ENCODE data around the gene MIGA2.

MIGA2 gene

GRCh38 chr9:129007035-129007765, 29.2 kb upstream of the MIGA2 start:
- no peaks in the 10 kb centered on the region for H3K9me3 Mint-ChIP-seq
- H3K27me3 Mint-ChIP-seq, result no peaks in the 10 kb centered on the region
- DNase-seq, result no peak
- H3K27ac Mint-ChIP-seq, result peak overlapping the region; percentile 91
- H3K4me3 Mint-ChIP-seq, result no peak overlapping the region
- peaks cover 4 to 6% of the 10 kb centered on the region in 2 donors for H3K4me1 Mint-ChIP-seq
- peaks cover 43 to 57% of the 10 kb centered on the region in 2 donors for H3K36me3 Mint-ChIP-seq
- no peak for ATAC-seq (replicated peaks)

DNA sequence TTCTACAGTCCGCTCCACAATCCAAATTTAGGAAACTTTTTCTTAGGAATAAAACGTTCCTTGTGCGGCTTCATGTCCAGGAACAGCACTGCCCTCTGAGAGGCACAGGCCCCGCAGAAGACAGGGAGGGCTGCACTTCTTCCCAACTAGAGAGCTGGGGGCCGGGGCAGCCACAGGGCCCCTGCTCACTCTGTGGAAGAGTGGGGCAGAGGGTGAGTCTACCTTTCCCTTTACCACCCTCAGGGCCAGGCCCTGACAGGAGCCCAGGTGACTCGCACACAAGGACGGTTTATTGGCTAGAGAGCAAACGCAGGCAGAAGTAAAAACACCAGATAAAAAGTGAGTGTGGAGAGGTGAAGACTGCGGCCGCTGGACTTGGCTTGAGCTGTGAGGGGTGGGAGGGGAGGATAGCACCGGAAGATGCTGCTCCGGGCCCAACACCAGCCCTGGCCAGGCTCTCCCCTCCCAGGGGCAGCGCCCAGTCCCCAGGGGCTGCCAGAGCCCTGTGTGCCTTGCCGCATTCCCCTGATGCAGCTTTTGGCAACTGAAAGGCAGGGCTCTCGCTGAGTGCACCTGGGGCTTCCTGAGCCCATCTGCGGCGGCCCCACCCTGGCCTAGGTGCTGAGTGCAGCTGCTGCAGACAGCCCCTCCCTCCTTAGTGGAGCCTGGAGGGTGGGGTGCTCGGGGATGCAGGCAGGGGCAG, 28.5 kb upstream of the MIGA2 start:
- H3K27ac Mint-ChIP-seq, result peak overlapping the region; percentile 91
- peaks cover 40 to 57% of the 10 kb centered on the region in 2 donors for H3K36me3 Mint-ChIP-seq
- peak overlapping the region in 1 of 2 donors; percentile 53 for H3K4me3 Mint-ChIP-seq
- no peak for DNase-seq
- H3K27me3 Mint-ChIP-seq, result no peaks in the 10 kb centered on the region
- H3K9me3 Mint-ChIP-seq, result no peaks in the 10 kb centered on the region
- ATAC-seq (replicated peaks), result no peak
- peaks cover 4 to 6% of the 10 kb centered on the region in 2 donors for H3K4me1 Mint-ChIP-seq

GRCh38 chr9:129008469-129008965, 27.9 kb upstream of the MIGA2 start:
- peaks cover 4 to 6% of the 10 kb centered on the region in 2 donors for H3K4me1 Mint-ChIP-seq
- no peaks in the 10 kb centered on the region for H3K9me3 Mint-ChIP-seq
- DNase-seq (no peak), ATAC-seq (replicated peaks) (no peak)
- H3K36me3 Mint-ChIP-seq, result peaks cover 36 to 53% of the 10 kb centered on the region in 2 donors
- no peak overlapping the region for H3K27ac Mint-ChIP-seq
- H3K4me3 Mint-ChIP-seq, result peak overlapping the region in 1 of 2 donors; percentile 36
- H3K27me3 Mint-ChIP-seq, result no peaks in the 10 kb centered on the region

- Mint-ChIP-seq H3K27ac (peak overlapping the region; percentile 87), H3K36me3 (peaks cover 38 to 56% of the 10 kb centered on the region in 2 donors), H3K9me3 (no peaks in the 10 kb centered on the region), H3K4me1 (peaks cover 4 to 6% of the 10 kb centered on the region in 2 donors), H3K4me3 (peak overlapping the region in 1 of 2 donors; percentile 36), H3K27me3 (no peaks in the 10 kb centered on the region)
- DNase-seq, result no peak
- no peak for ATAC-seq (replicated peaks)
Measured at GRCh38 chr9:129008986-129009583, 27.3 kb upstream of the MIGA2 start.

DNA sequence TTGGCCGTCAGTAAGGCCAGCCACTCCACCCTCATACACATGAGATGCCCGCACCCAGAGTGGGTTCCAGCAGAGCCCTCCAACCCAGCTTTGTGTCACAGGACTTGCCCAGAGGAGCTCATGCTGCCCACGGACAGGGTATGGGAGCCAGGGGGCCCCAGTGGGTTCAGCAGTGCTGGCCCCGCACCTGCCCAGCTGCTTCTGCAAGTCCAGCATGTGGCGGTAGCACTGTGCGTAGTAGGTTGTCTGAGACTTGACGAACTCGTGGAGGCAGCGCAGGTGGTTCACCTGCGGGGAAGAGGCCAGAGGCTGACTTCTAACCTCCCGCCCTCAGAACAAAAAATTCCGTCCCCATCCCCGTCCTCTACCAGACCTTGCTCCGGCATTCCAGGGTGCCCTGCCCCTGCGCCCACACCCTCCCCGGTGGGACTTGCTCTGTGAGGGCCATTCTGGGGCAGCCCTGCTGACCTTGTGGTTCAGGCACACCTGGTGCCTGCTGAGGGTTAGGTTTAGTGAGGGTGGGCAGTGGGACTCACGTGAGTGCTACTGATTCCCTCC, 26.8 kb upstream of the MIGA2 start:
- Mint-ChIP-seq H3K36me3 (peaks cover 41 to 59% of the 10 kb centered on the region in 2 donors), H3K4me3 (no peak overlapping the region), H3K4me1 (peaks cover 4 to 6% of the 10 kb centered on the region in 2 donors), H3K27ac (peak overlapping the region; percentile 56), H3K27me3 (no peaks in the 10 kb centered on the region), H3K9me3 (no peaks in the 10 kb centered on the region)
- ATAC-seq (replicated peaks) (no peak), DNase-seq (no peak)

- ATAC-seq (replicated peaks), result no peak
- Mint-ChIP-seq H3K27ac (peak overlapping the region; percentile 31), H3K27me3 (no peaks in the 10 kb centered on the region), H3K9me3 (no peaks in the 10 kb centered on the region), H3K36me3 (peaks cover 41 to 56% of the 10 kb centered on the region in 2 donors), H3K4me1 (peaks cover 4 to 6% of the 10 kb centered on the region in 2 donors), H3K4me3 (no peak overlapping the region)
- DNase-seq, result no peak
Measured at GRCh38 chr9:129010267-129010975, 26.0 kb upstream of the MIGA2 start.

DNA sequence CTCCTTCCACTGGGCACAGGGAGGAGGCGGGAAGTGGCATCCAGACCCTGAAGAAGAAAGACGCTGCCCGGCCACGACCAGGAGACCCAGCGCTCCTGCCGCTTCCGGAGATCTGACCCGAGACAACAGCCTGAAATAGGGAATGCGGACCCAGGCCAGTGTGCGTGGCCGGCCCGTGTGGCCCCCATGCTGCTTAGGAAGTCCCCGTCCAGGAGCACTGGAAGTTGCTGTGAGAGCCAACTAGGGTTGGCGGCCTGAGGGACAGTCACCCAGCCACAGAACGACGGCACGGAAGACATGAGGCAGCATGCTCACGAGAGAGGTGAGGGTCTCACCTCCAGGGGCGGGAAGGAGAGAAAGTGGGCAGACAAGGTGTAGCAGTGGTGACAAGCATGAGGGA, 25.3 kb upstream of the MIGA2 start:
- Mint-ChIP-seq H3K36me3 (peaks cover 37 to 49% of the 10 kb centered on the region in 2 donors), H3K27ac (no peak overlapping the region), H3K4me1 (peaks cover 4 to 6% of the 10 kb centered on the region in 2 donors), H3K27me3 (no peaks in the 10 kb centered on the region), H3K9me3 (no peaks in the 10 kb centered on the region), H3K4me3 (no peak overlapping the region)
- DNase-seq, result no peak
- no peak for ATAC-seq (replicated peaks)

GRCh38 chr9:129011761-129012181, 24.7 kb upstream of the MIGA2 start:
- DNase-seq (no peak), ATAC-seq (replicated peaks) (no peak)
- no peaks in the 10 kb centered on the region for H3K27me3 Mint-ChIP-seq
- H3K4me3 Mint-ChIP-seq, result no peak overlapping the region
- H3K9me3 Mint-ChIP-seq, result no peaks in the 10 kb centered on the region
- H3K27ac Mint-ChIP-seq, result no peak overlapping the region
- H3K36me3 Mint-ChIP-seq, result peaks cover 33 to 45% of the 10 kb centered on the region in 2 donors
- H3K4me1 Mint-ChIP-seq, result peaks cover under 1 to 2% of the 10 kb centered on the region in 2 donors

DNA sequence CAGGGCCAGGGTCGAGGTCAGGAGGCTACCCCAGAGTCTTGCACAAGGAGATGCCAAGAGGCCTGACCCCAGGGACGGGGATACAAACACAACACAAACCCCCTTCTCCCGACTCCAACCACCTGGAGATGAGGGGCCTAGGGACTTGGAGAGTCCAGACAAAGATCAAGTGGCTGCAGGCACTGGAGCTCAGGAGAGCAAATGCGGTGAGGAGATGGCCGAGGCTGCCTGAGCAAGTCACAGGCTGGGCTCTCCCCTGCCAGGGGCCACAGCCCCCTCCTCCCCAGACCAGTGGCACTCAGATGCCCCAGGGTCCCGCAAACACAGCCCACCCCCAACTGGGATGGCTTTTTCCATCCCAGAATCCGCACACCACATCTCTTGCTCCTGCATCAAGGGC, 24.1 kb upstream of the MIGA2 start:
- no peak for ATAC-seq (replicated peaks)
- no peaks in the 10 kb centered on the region for H3K9me3 Mint-ChIP-seq
- DNase-seq, result no peak
- H3K4me3 Mint-ChIP-seq, result no peak overlapping the region
- peaks cover 33 to 42% of the 10 kb centered on the region in 2 donors for H3K36me3 Mint-ChIP-seq
- H3K27me3 Mint-ChIP-seq, result no peaks in the 10 kb centered on the region
- no peak overlapping the region for H3K27ac Mint-ChIP-seq
- H3K4me1 Mint-ChIP-seq, result peaks cover 0 to 2% of the 10 kb centered on the region in 2 donors

- H3K27ac Mint-ChIP-seq, result no peak overlapping the region
- DNase-seq, result no peak
- H3K36me3 Mint-ChIP-seq, result peaks cover 28 to 38% of the 10 kb centered on the region in 2 donors
- no peak for ATAC-seq (replicated peaks)
- H3K9me3 Mint-ChIP-seq, result no peaks in the 10 kb centered on the region
- H3K4me3 Mint-ChIP-seq, result no peak overlapping the region
- H3K27me3 Mint-ChIP-seq, result no peaks in the 10 kb centered on the region
- H3K4me1 Mint-ChIP-seq, result no peaks in the 10 kb centered on the region
Measured at GRCh38 chr9:129012893-129013448, 23.5 kb upstream of the MIGA2 start.

DNA sequence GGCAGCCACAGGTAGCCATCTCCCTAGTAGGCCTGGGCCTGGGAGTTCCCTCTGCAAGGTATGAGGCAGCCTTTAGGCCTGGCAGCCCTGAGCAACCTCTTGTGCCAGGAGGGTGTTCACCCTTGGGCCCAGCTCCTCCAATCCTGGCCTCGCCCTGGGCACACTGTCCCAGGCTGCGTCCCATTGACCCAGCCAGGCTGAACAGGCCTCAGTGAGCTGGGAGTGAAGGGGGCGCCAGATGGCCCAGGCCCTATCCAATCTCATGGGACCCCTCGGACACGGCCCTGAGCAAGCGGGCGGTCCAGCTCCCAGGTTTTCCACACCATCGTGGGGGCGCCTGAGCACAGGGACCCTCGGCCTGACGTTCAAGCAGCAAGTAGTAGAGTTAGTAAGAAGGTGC, 22.8 kb upstream of the MIGA2 start:
- no peak overlapping the region for H3K27ac Mint-ChIP-seq
- H3K4me3 Mint-ChIP-seq, result no peak overlapping the region
- H3K9me3 Mint-ChIP-seq, result no peaks in the 10 kb centered on the region
- ATAC-seq (replicated peaks) (no peak), DNase-seq (no peak)
- no peaks in the 10 kb centered on the region for H3K4me1 Mint-ChIP-seq
- peaks cover 29 to 40% of the 10 kb centered on the region in 2 donors for H3K36me3 Mint-ChIP-seq
- no peaks in the 10 kb centered on the region for H3K27me3 Mint-ChIP-seq

- no peak for DNase-seq
- Mint-ChIP-seq H3K4me1 (no peaks in the 10 kb centered on the region), H3K4me3 (no peak overlapping the region), H3K9me3 (no peaks in the 10 kb centered on the region), H3K36me3 (peaks cover 27 to 41% of the 10 kb centered on the region in 2 donors), H3K27ac (no peak overlapping the region), H3K27me3 (no peaks in the 10 kb centered on the region)
- ATAC-seq (replicated peaks), result no peak
Measured at GRCh38 chr9:129014124-129014523, 22.3 kb upstream of the MIGA2 start.

DNA sequence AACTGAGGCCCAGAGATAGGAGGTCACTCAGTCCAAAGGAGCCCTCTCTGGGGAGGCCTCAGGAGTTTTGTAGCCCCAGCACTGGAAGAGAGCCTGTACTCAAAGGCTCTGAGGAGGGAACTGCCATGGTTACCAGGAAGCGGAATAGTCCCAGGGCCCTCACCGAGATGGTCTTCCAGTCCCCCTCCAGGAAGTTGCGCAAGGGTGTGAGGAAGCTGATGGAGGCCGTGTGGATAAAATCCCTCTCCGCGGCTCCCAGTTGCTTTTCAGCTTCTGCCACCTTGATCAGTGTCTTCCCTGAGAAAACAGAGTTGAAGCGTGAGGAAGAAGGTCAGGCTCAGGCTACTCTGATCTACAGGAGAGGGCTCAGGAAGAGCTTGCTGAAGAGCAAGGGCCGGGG, 21.8 kb upstream of the MIGA2 start:
- Mint-ChIP-seq H3K36me3 (peaks cover 24 to 42% of the 10 kb centered on the region in 2 donors), H3K9me3 (no peaks in the 10 kb centered on the region), H3K27ac (no peak overlapping the region), H3K4me3 (no peak overlapping the region), H3K27me3 (no peaks in the 10 kb centered on the region), H3K4me1 (no peaks in the 10 kb centered on the region)
- no peak for ATAC-seq (replicated peaks)
- no peak for DNase-seq
